Prostate gland (tissue), 2 donors: ENCODE results near the gene SH3BGRL3.

Source experiments
- CTCF ChIP-seq, 4 experiments: fragments of 200-600 bp in 2 of 4; fragments of 450-650 bp in 2 of 4; sonication (generic) in 2 of 4; IDR thresholded peaks; 1 replicate in 3 of 4; 2 replicates in 1 of 4; pipeline ENCODE4 v1.5.1; 2016 to 2019; ENCODE audit warnings: antibody characterized with exemption in 4 of 4, mild to moderate bottlenecking in 2 of 4, moderate library complexity in 2 of 4
- POLR2A ChIP-seq: fragments of 450-650 bp; IDR thresholded peaks from one replicate; pipeline ENCODE4 v1.6.1; 2016; ENCODE audit warnings: antibody characterized with exemption, mild to moderate bottlenecking
- POLR2AphosphoS5 ChIP-seq: sonication (generic); formaldehyde crosslinking; IDR thresholded peaks from one replicate; pipeline ENCODE4 v1.6.1; 2017; ENCODE audit warnings: antibody characterized with exemption

- no peak for TF ChIP-seq CTCF (IDR thresholded peaks at IDR 0.05)
- no peak for TF ChIP-seq POLR2A
- no peak for TF ChIP-seq POLR2AphosphoS5
These were observed 7.3 kb downstream of the SH3BGRL3 start for GRCh38 chr1:26287033-26287711.
